Mesenchymal stem cell (in vitro differentiated cells and primary cell): Measurements from ENCODE around the gene FAM83C.
"Not testable (repeated sequence)": the region's sequence is repeated elsewhere in the genome, so short reads cannot be mapped to it uniquely, and the experiment has no call there.

Experiments
- DNase-seq: peaks from one replicate; pipeline ENCODE4 v3.0.0-alpha.2; 2013
- H2AFZ ChIP-seq: one replicate; pipeline ENCODE4 v1.6.1; 2013; ENCODE audit warnings: low read depth, mild to moderate bottlenecking, control low read depth, inconsistent platforms, low read length, moderate library complexity
- H2AK5ac ChIP-seq: 2 replicates; pipeline ENCODE4 v1.6.1; 2013; ENCODE audit warnings: low read length, moderate library complexity, mild to moderate bottlenecking, inconsistent platforms; ENCODE audit not compliant: severe bottlenecking
- H2BK120ac ChIP-seq: one replicate; pipeline ENCODE4 v1.6.1; 2013; ENCODE audit warnings: low read depth, mild to moderate bottlenecking, inconsistent platforms, low read length, moderate library complexity
- H2BK12ac ChIP-seq, 2 experiments: one replicate each; pipeline ENCODE4 v1.6.1; 2013; ENCODE audit warnings: inconsistent platforms in 2 of 2, low read length in 2 of 2, mild to moderate bottlenecking in 2 of 2, moderate library complexity in 2 of 2, control low read depth in 1 of 2
- H2BK15ac ChIP-seq: one replicate; pipeline ENCODE4 v1.6.1; 2013; ENCODE audit warnings: mild to moderate bottlenecking, low read depth, inconsistent platforms; ENCODE audit not compliant: poor library complexity, severe bottlenecking
- H2BK5ac ChIP-seq: 2 replicates; pipeline ENCODE4 v1.6.1; 2013; ENCODE audit warnings: low read depth, mild to moderate bottlenecking, low read length, control low read depth, inconsistent platforms; ENCODE audit not compliant: poor library complexity, severe bottlenecking
- H3K14ac ChIP-seq, 2 experiments: one replicate each; pipeline ENCODE4 v1.6.1; 2013; ENCODE audit warnings: inconsistent platforms in 2 of 2, low read length in 2 of 2, control low read depth in 1 of 2, mild to moderate bottlenecking in 1 of 2, moderate library complexity in 1 of 2
- H3K18ac ChIP-seq, 2 experiments: one replicate each; pipeline ENCODE4 v1.6.1; 2013; ENCODE audit warnings: inconsistent platforms in 2 of 2, low read length in 2 of 2, control low read depth in 1 of 2, low read depth in 1 of 2, mild to moderate bottlenecking in 1 of 2
- H3K23ac ChIP-seq, 2 experiments: one replicate each; pipeline ENCODE4 v1.6.1; 2013; ENCODE audit warnings: inconsistent platforms in 2 of 2, low read length in 2 of 2, mild to moderate bottlenecking in 2 of 2, moderate library complexity in 2 of 2, control low read depth in 1 of 2
- H3K27ac ChIP-seq: 2 replicates; pipeline ENCODE4 v1.5.1; 2013; ENCODE audit warnings: mild to moderate bottlenecking, moderate library complexity, low read length, control low read depth, inconsistent platforms; ENCODE audit not compliant: poor library complexity, severe bottlenecking
- H3K27me3 ChIP-seq, 2 experiments: 2 replicates each; pipeline versions ENCODE4 v1.6.1 to v1.7.0; 2013; ENCODE audit warnings: low read length in 2 of 2, mild to moderate bottlenecking in 2 of 2, moderate library complexity in 2 of 2, control low read depth in 1 of 2, inconsistent platforms in 1 of 2; ENCODE audit not compliant: control insufficient read depth in 1 of 2, insufficient read depth in 1 of 2
- H3K36me3 ChIP-seq, 2 experiments: 2 replicates each; pipeline versions ENCODE4 v1.6.1 to v1.7.0; 2013; ENCODE audit warnings: low read length in 2 of 2, control low read depth in 1 of 2, inconsistent platforms in 1 of 2, low read depth in 1 of 2, mild to moderate bottlenecking in 1 of 2; ENCODE audit not compliant: insufficient read depth in 2 of 2, control insufficient read depth in 1 of 2
- H3K4ac ChIP-seq, 2 experiments: one replicate each; pipeline ENCODE4 v1.6.1; 2013; ENCODE audit warnings: inconsistent platforms in 2 of 2, low read length in 2 of 2, mild to moderate bottlenecking in 2 of 2, moderate library complexity in 2 of 2, control low read depth in 1 of 2, low read depth in 1 of 2
- H3K4me1 ChIP-seq: 2 replicates; pipeline ENCODE4 v1.6.1; 2013; ENCODE audit warnings: low read depth, low read length, control low read depth; ENCODE audit not compliant: control insufficient read depth, insufficient read depth
- H3K4me2 ChIP-seq: 2 replicates; pipeline ENCODE4 v1.6.1; 2013; ENCODE audit warnings: low read length, mild to moderate bottlenecking, inconsistent platforms; ENCODE audit not compliant: poor library complexity, severe bottlenecking
- H3K4me3 ChIP-seq, 2 experiments: 2 replicates each; pipeline versions ENCODE4 v1.5.1 to v1.7.0; 2013; ENCODE audit warnings: low read length in 2 of 2, mild to moderate bottlenecking in 2 of 2, control low read depth in 1 of 2, low read depth in 1 of 2; ENCODE audit not compliant: insufficient read depth in 1 of 2
- H3K79me1 ChIP-seq: replicated peaks from 2 replicates; pipeline ENCODE4 v1.6.1; 2013; ENCODE audit warnings: mild to moderate bottlenecking, control low read depth, low read length, inconsistent platforms; ENCODE audit not compliant: poor library complexity, severe bottlenecking
- H3K9ac ChIP-seq: 2 replicates; pipeline ENCODE4 v1.7.0; 2013; ENCODE audit warnings: mild to moderate bottlenecking, low read length, moderate library complexity
- H3K9me3 ChIP-seq: 2 replicates; pipeline ENCODE4 v1.7.0; 2013; ENCODE audit warnings: mild to moderate bottlenecking, low read length; ENCODE audit not compliant: control insufficient read depth
- H4K8ac ChIP-seq: one replicate; pipeline ENCODE4 v1.6.1; 2013; ENCODE audit warnings: inconsistent platforms, mild to moderate bottlenecking, low read length, moderate library complexity
- H4K91ac ChIP-seq: one replicate; pipeline ENCODE4 v1.6.1; 2013; ENCODE audit warnings: mild to moderate bottlenecking, low read length, inconsistent platforms
- WGBS: methylation state at CpG from one replicate; pipeline ENCODE4 v1.1.7; 2013; ENCODE audit warnings: mixed read lengths; 5-methylcytosine and 5-hydroxymethylcytosine counted together

The FAM83C gene

GRCh38 chr20:35317416-35318210 is 25.4 kb upstream of the FAM83C start:
- H2BK120ac ChIP-seq = no peak overlapping the region
- 96% methylated on average over 4 of the region's 5 CpGs for WGBS
- H3K36me3 ChIP-seq = peaks cover 2 to 3% of the 10 kb centered on the region in 2 experiments

GRCh38 chr20:35316086-35316485 is 23.9 kb upstream of the FAM83C start:
- peak overlapping the region; percentile 0 to 83 for H2BK12ac ChIP-seq
- no peak overlapping the region for H2BK15ac ChIP-seq
- H3K4me3 ChIP-seq = no peak overlapping the region
- peaks cover 2 to 3% of the 10 kb centered on the region in 2 experiments for H3K36me3 ChIP-seq
- peak overlapping the region; percentile 37 to 89 for H3K18ac ChIP-seq
- H4K91ac ChIP-seq = peak overlapping the region; percentile 52
- H2BK5ac ChIP-seq = peak overlapping the region; percentile 35
- H3K14ac ChIP-seq = peak overlapping the region in 1 of 2 experiments; percentile 18
- peaks cover 11% of the 10 kb centered on the region for H3K79me1 ChIP-seq
- no peaks in the 10 kb centered on the region for H3K9me3 ChIP-seq
- no peak overlapping the region for H3K4me2 ChIP-seq
- peak overlapping the region; percentile 82 for H2AK5ac ChIP-seq
- peak overlapping the region in 1 of 2 experiments; percentile 68 for H3K23ac ChIP-seq
- H2AFZ ChIP-seq = no peak overlapping the region
- peaks cover 25% of the 10 kb centered on the region for H3K4me1 ChIP-seq
- 91% methylated on average over 2 of the region's 2 CpGs for WGBS
- no peak overlapping the region for H2BK120ac ChIP-seq
- DNase-seq = no peak
- H3K27me3 ChIP-seq = no peaks in the 10 kb centered on the region
- H3K27ac ChIP-seq = peak overlapping the region; percentile 46
- H3K4ac ChIP-seq = peak overlapping the region; percentile 3 to 73
- peak overlapping the region; percentile 40 for H4K8ac ChIP-seq
- H3K9ac ChIP-seq = peak overlapping the region; percentile 26

More at GRCh38 chr20:35317416-35318210, 25.4 kb upstream of the FAM83C start:
- Histone ChIP-seq H3K23ac (no peak overlapping the region), H3K18ac (peak overlapping the region; percentile 56 to 70), H4K91ac (no peak overlapping the region), H3K14ac (no peak overlapping the region), H2AFZ (no peak overlapping the region), H2BK12ac (peak overlapping the region; percentile 11 to 59), H3K27ac (peak overlapping the region; percentile 100), H2AK5ac (peak overlapping the region; percentile 99), H3K4me3 (peak overlapping the region in 1 of 2 experiments; percentile 12), H3K4me1 (peaks cover 25% of the 10 kb centered on the region), H4K8ac (no peak overlapping the region), H3K9ac (peak overlapping the region; percentile 47), H3K79me1 (peaks cover 11% of the 10 kb centered on the region), H3K9me3 (no peaks in the 10 kb centered on the region), H2BK5ac (peak overlapping the region; percentile 98), H2BK15ac (no peak overlapping the region), H3K4ac (no peak overlapping the region), H3K27me3 (no peaks in the 10 kb centered on the region), H3K4me2 (no peak overlapping the region)
- DNase-seq = no peak

- not testable (repeated sequence) for H2BK15ac ChIP-seq, H3K9ac ChIP-seq, H3K36me3 ChIP-seq, H3K4me2 ChIP-seq, H2BK120ac ChIP-seq, H4K8ac ChIP-seq, H2AFZ ChIP-seq, H3K9me3 ChIP-seq, H3K27me3 ChIP-seq, H4K91ac ChIP-seq, H3K4me3 ChIP-seq
- H3K18ac ChIP-seq = peak overlapping the region in 1 of 2 experiments; percentile 89
- peaks cover 25% of the 10 kb centered on the region for H3K4me1 ChIP-seq
- H3K14ac ChIP-seq = peak overlapping the region in 1 of 2 experiments; percentile 32
- peak overlapping the region; percentile 36 for H2BK5ac ChIP-seq
- peak overlapping the region; percentile 100 for H2AK5ac ChIP-seq
- peaks cover 11% of the 10 kb centered on the region for H3K79me1 ChIP-seq
- WGBS = 90% methylated on average over 5 of the region's 7 CpGs
- peak overlapping the region; percentile 46 for H3K27ac ChIP-seq
- H3K4ac ChIP-seq = peak overlapping the region; percentile 3 to 67
- peak overlapping the region in 1 of 2 experiments; percentile 68 for H3K23ac ChIP-seq
- peak; percentile 41 for DNase-seq
- peak overlapping the region; percentile 0 to 84 for H2BK12ac ChIP-seq
Observed at GRCh38 chr20:35315632-35316020, 23.4 kb upstream of the FAM83C start.

GRCh38 chr20:35314816-35315631 is 22.8 kb upstream of the FAM83C start:
- Histone ChIP-seq H3K79me1 (peaks cover 11% of the 10 kb centered on the region), H2BK12ac (peak overlapping the region in 1 of 2 experiments; percentile 84), H3K4me3 (no peak overlapping the region), H2BK5ac (peak overlapping the region; percentile 84), H4K91ac (no peak overlapping the region), H2AK5ac (peak overlapping the region; percentile 100), H3K18ac (peak overlapping the region; percentile 48 to 52), H3K4me1 (peaks cover 24% of the 10 kb centered on the region), H2BK120ac (no peak overlapping the region), H3K23ac (no peak overlapping the region), H3K4ac (peak overlapping the region in 1 of 2 experiments; percentile 37), H2BK15ac (no peak overlapping the region), H3K9ac (no peak overlapping the region), H3K27me3 (no peaks in the 10 kb centered on the region), H4K8ac (peak overlapping the region; percentile 71), H3K4me2 (no peak overlapping the region), H2AFZ (no peak overlapping the region), H3K9me3 (no peaks in the 10 kb centered on the region), H3K27ac (peak overlapping the region; percentile 46), H3K36me3 (peaks cover 2 to 3% of the 10 kb centered on the region in 2 experiments), H3K14ac (peak overlapping the region in 1 of 2 experiments; percentile 41)
- WGBS = 67% methylated on average over 3 of the region's 3 CpGs
- no peak for DNase-seq
